Measurements from ENCODE around the gene TPD52L1.

DNA sequence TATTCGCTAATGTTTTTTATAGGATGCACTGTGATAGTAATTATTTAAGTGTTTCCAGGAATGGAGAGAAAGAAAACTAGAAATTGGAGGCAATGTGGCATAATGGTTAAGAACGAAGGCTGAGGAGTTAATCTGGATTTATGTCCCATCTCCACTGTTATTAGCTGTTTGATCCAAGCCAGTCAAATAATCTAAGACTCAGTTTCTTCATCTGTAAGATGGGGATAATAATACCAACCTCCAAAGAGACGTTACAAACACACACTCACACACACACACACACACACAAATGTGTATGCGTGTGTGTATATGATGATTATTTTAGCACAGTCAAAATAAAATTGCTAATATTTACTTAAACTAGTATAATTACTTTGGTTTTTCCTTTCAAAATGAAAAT is 36.9 kb upstream of the TPD52L1 start:
- TF ChIP-seq POLR2A (IDR thresholded peaks at IDR 0.05; ENCODE audit: low read depth, low read length) (no peak), MEF2A (IDR thresholded peaks at IDR 0.05; ENCODE audit: insufficient read depth, low read depth, low read length) (no peak)

Data from GM12878 (cell line).